HG03139 (cell line): ENCODE measurements around the gene MAN1C1.
"Not testable (repeated sequence)": the region's sequence is repeated elsewhere in the genome, so short reads cannot be mapped to it uniquely, and the experiment has no call there.

Source experiments
- ATAC-seq: cut with Tn5 transposase; IDR thresholded peaks from one replicate; pipeline ENCODE4 v1.9.1; 2021; ENCODE audit not compliant: unreplicated experiment

The MAN1C1 gene

GRCh38 chr1:25654109-25654660, 37.6 kb downstream of the MAN1C1 start:
- ATAC-seq = no peak

- ATAC-seq = no peak
These were observed 40.7 kb downstream of the MAN1C1 start for GRCh38 chr1:25657121-25657882.

GRCh38 chr1:25657883-25658760, 41.5 kb downstream of the MAN1C1 start:
- ATAC-seq = no peak

GRCh38 chr1:25658791-25659431, 42.3 kb downstream of the MAN1C1 start:
- ATAC-seq = no peak

- no peak for ATAC-seq
These were observed 44.6 kb downstream of the MAN1C1 start for GRCh38 chr1:25661043-25661815.

GRCh38 chr1:25662061-25662460, 45.5 kb downstream of the MAN1C1 start:
- ATAC-seq = no peak

- not testable (repeated sequence) for ATAC-seq
These were observed 46.4 kb downstream of the MAN1C1 start for GRCh38 chr1:25662959-25663358.

- no peak for ATAC-seq
These were observed 48.0 kb downstream of the MAN1C1 start for GRCh38 chr1:25664357-25665199.

- ATAC-seq = no peak
These were observed 49.9 kb downstream of the MAN1C1 start for GRCh38 chr1:25666460-25666859.

- ATAC-seq = no peak
These were observed 52.5 kb downstream of the MAN1C1 start for GRCh38 chr1:25668931-25669573.

GRCh38 chr1:25669781-25670567, 53.4 kb downstream of the MAN1C1 start:
- no peak for ATAC-seq

GRCh38 chr1:25671929-25672328, 55.3 kb downstream of the MAN1C1 start:
- no peak for ATAC-seq

GRCh38 chr1:25672763-25673409, 56.3 kb downstream of the MAN1C1 start:
- ATAC-seq = no peak

GRCh38 chr1:25673456-25673855, 56.9 kb downstream of the MAN1C1 start:
- no peak for ATAC-seq

- ATAC-seq = no peak
These were observed 57.6 kb downstream of the MAN1C1 start for GRCh38 chr1:25673962-25674806.

- ATAC-seq = no peak
These were observed 58.2 kb downstream of the MAN1C1 start for GRCh38 chr1:25674807-25675084.
